ENCODE results near the gene NR2F2.

NR2F2 gene

GRCh38 chr15:96330450-96331143, at the start of gene NR2F2:
NR2F2 (plus strand) TSS chr15:96330700; CDS start chr15:96332106, 1,406 bp downstream.
- in situ Hi-C loops (cut with HindIII; ENCODE audit: low sequenced_read_pairs): no loop called here

GRCh38 chr15:96285305-96285704, 45.2 kb upstream of the NR2F2 start:
- in situ Hi-C loops (cut with HindIII; ENCODE audit: low sequenced_read_pairs): loop anchor here (25.0 kb wide), 1 partner anchor 173 kb away; no protein-coding TSS in a partner anchor

- in situ Hi-C loops (cut with HindIII; ENCODE audit: low sequenced_read_pairs): loop anchor here (25.0 kb wide), 1 partner anchor 173 kb away; no protein-coding TSS in a partner anchor
Observed at GRCh38 chr15:96285729-96286254, 44.7 kb upstream of the NR2F2 start.

- in situ Hi-C loops (cut with HindIII; ENCODE audit: low sequenced_read_pairs): loop anchor here (25.0 kb wide), 1 partner anchor 178 kb away; no protein-coding TSS in a partner anchor
Observed at GRCh38 chr15:96290679-96291078, 39.8 kb upstream of the NR2F2 start.

GRCh38 chr15:96292635-96293034, 37.9 kb upstream of the NR2F2 start:
- in situ Hi-C loops (cut with HindIII; ENCODE audit: low sequenced_read_pairs): loop anchor here (25.0 kb wide), 1 partner anchor 180 kb away; no protein-coding TSS in a partner anchor

GRCh38 chr15:96293441-96293840, 37.1 kb upstream of the NR2F2 start:
- in situ Hi-C loops (cut with HindIII; ENCODE audit: low sequenced_read_pairs): loop anchor here (25.0 kb wide), 1 partner anchor 181 kb away; no protein-coding TSS in a partner anchor

GRCh38 chr15:96294766-96295165, 35.7 kb upstream of the NR2F2 start:
- in situ Hi-C loops (cut with HindIII; ENCODE audit: low sequenced_read_pairs): loop anchor here (25.0 kb wide), 1 partner anchor 182 kb away; no protein-coding TSS in a partner anchor

- in situ Hi-C loops (cut with HindIII; ENCODE audit: low sequenced_read_pairs): loop anchor here (25.0 kb wide), 1 partner anchor 184 kb away; no protein-coding TSS in a partner anchor
Observed at GRCh38 chr15:96296264-96296663, 34.2 kb upstream of the NR2F2 start.

- in situ Hi-C loops (cut with HindIII; ENCODE audit: low sequenced_read_pairs): loop anchor here (25.0 kb wide), 1 partner anchor 185 kb away; no protein-coding TSS in a partner anchor
Observed at GRCh38 chr15:96297783-96298182, 32.7 kb upstream of the NR2F2 start.

- in situ Hi-C loops (cut with HindIII; ENCODE audit: low sequenced_read_pairs): loop anchor here (25.0 kb wide), 1 partner anchor 186 kb away; no protein-coding TSS in a partner anchor
Observed at GRCh38 chr15:96298217-96298616, 32.3 kb upstream of the NR2F2 start.

- in situ Hi-C loops (cut with HindIII; ENCODE audit: low sequenced_read_pairs): no loop called here
Observed at GRCh38 chr15:96300836-96301235, 29.7 kb upstream of the NR2F2 start.

- in situ Hi-C loops (cut with HindIII; ENCODE audit: low sequenced_read_pairs): no loop called here
Observed at GRCh38 chr15:96303503-96304056, 26.9 kb upstream of the NR2F2 start.

- in situ Hi-C loops (cut with HindIII; ENCODE audit: low sequenced_read_pairs): no loop called here
Observed at GRCh38 chr15:96304839-96305238, 25.7 kb upstream of the NR2F2 start.

- in situ Hi-C loops (cut with HindIII; ENCODE audit: low sequenced_read_pairs): no loop called here
Observed at GRCh38 chr15:96306321-96306720, 24.2 kb upstream of the NR2F2 start.

- in situ Hi-C loops (cut with HindIII; ENCODE audit: low sequenced_read_pairs): no loop called here
Observed at GRCh38 chr15:96307856-96308394, 22.6 kb upstream of the NR2F2 start.

- in situ Hi-C loops (cut with HindIII; ENCODE audit: low sequenced_read_pairs): no loop called here
Observed at GRCh38 chr15:96309143-96309660, 21.3 kb upstream of the NR2F2 start.

GRCh38 chr15:96311256-96311955, 19.1 kb upstream of the NR2F2 start:
- in situ Hi-C loops (cut with HindIII; ENCODE audit: low sequenced_read_pairs): no loop called here

GRCh38 chr15:96311956-96312294, 18.6 kb upstream of the NR2F2 start:
- in situ Hi-C loops (cut with HindIII; ENCODE audit: low sequenced_read_pairs): no loop called here

- in situ Hi-C loops (cut with HindIII; ENCODE audit: low sequenced_read_pairs): no loop called here
Observed at GRCh38 chr15:96312641-96313335, 17.7 kb upstream of the NR2F2 start.

GRCh38 chr15:96314518-96314917, 16.0 kb upstream of the NR2F2 start:
- in situ Hi-C loops (cut with HindIII; ENCODE audit: low sequenced_read_pairs): no loop called here
